Keratinocyte (primary cell): Measurements from ENCODE around the gene ZNF121. TPM values are rescaled to one million over a fixed set of nuclear protein-coding genes. Genes with fewer than 3 reads are reported as not detected.

Experiments
- DNase-seq: peaks from one replicate; pipeline ENCODE4 v3.0.0-alpha.2; 2011; ENCODE audit warnings: low read depth, missing footprints, low spot score
- FAIRE-seq: peaks from 2 replicates; lab custom pipeline; 2011; peaks lifted over from hg19 to GRCh38; lab: Jason Lieb, UNC
- H2AFZ ChIP-seq: 2 replicates; pipeline ENCODE4 v1.6.0; 2012; ENCODE audit warnings: low read length, control low read depth, inconsistent platforms; ENCODE audit not compliant: control insufficient read depth
- H3K27ac ChIP-seq: 2 replicates; pipeline ENCODE4 v1.5.1; 2011; ENCODE audit warnings: low read length; ENCODE audit not compliant: control insufficient read depth, insufficient read depth
- H3K27me3 ChIP-seq: 3 replicates; pipeline ENCODE4 v1.6.0; 2011; ENCODE audit warnings: low read length; ENCODE audit not compliant: control insufficient read depth, insufficient read depth; ENCODE audit errors: extremely low read depth
- H3K36me3 ChIP-seq, 2 experiments: 2 replicates in 1 of 2; 3 replicates in 1 of 2; pipeline ENCODE4 v1.5.1; 2011; ENCODE audit warnings: low read length in 2 of 2, mild to moderate bottlenecking in 1 of 2; ENCODE audit not compliant: control insufficient read depth in 2 of 2, insufficient read depth in 2 of 2; ENCODE audit errors: extremely low read depth in 1 of 2
- H3K4me1 ChIP-seq: 3 replicates; pipeline ENCODE4 v1.5.1; 2011; ENCODE audit warnings: low read length; ENCODE audit not compliant: control insufficient read depth, insufficient read depth; ENCODE audit errors: extremely low read depth
- H3K4me2 ChIP-seq: 3 replicates; pipeline ENCODE4 v1.6.0; 2011; ENCODE audit warnings: low read depth, low read length; ENCODE audit not compliant: control insufficient read depth, insufficient read depth; ENCODE audit errors: extremely low read depth
- H3K4me3 ChIP-seq, 3 experiments: fragments of 200-600 bp in 1 of 3; sonication (generic) in 1 of 3; 2 replicates in 2 of 3; 3 replicates in 1 of 3; pipeline ENCODE4 v1.5.1; 2011 to 2016; ENCODE audit warnings: low read length in 3 of 3, mild to moderate bottlenecking in 3 of 3, control low read depth in 2 of 3, inconsistent platforms in 1 of 3, low read depth in 1 of 3, mixed read lengths in 1 of 3, mixed run types in 1 of 3, moderate library complexity in 1 of 3; ENCODE audit not compliant: control insufficient read depth in 2 of 3, insufficient read depth in 2 of 3; ENCODE audit errors: extremely low read depth in 1 of 3
- H3K79me2 ChIP-seq: 2 replicates; pipeline ENCODE4 v1.6.0; 2012; ENCODE audit warnings: low read length; ENCODE audit not compliant: control insufficient read depth, insufficient read depth
- H3K9ac ChIP-seq: 3 replicates; pipeline ENCODE4 v1.6.0; 2011; ENCODE audit warnings: low read length; ENCODE audit not compliant: control insufficient read depth, insufficient read depth; ENCODE audit errors: extremely low read depth
- H3K9me1 ChIP-seq: 3 replicates; pipeline ENCODE4 v1.6.0; 2011; ENCODE audit warnings: low read length; ENCODE audit not compliant: control insufficient read depth, insufficient read depth; ENCODE audit errors: extremely low read depth
- H3K9me3 ChIP-seq: 2 replicates; pipeline ENCODE4 v1.5.1; 2012; ENCODE audit warnings: low read depth, low read length; ENCODE audit not compliant: control insufficient read depth
- H4K20me1 ChIP-seq: 3 replicates; pipeline ENCODE4 v1.6.0; 2011; ENCODE audit warnings: low read length; ENCODE audit not compliant: control insufficient read depth, insufficient read depth; ENCODE audit errors: extremely low read depth
- EZH2 ChIP-seq: IDR thresholded peaks from one replicate; pipeline ENCODE4 v1.6.1; 2012; ENCODE audit warnings: inconsistent platforms, mild to moderate bottlenecking, low read length, moderate library complexity
- dilution Hi-C: fragments of 300-500 bp; cut with MboI; formaldehyde crosslinking; loops from one replicate; pipeline ENCODE4 v1.7.0; 2020; ENCODE audit warnings: low sequenced_read_pairs; ENCODE audit not compliant: extremely low pct_ligation_motif_present
- polyA plus RNA-seq, 5 experiments: library from polyadenylated mRNA; depleted of rRNA in 3 of 5; stranded (reverse) in 3 of 5; stranded (forward) in 1 of 5; unstranded in 1 of 5; fragments of >200 nt; gene quantifications; 1 replicate in 1 of 5; 2 replicates in 3 of 5; 3 replicates in 1 of 5; pipeline versions ENCODE4 v1.2.1 to v1.2.3, GENCODE V29; 2011 to 2012; ENCODE audit warnings: missing spikeins in 2 of 5, low read depth in 1 of 5, low replicate concordance in 1 of 5
- TF ChIP-seq, protein P1 (sequence below), 3 experiments: IDR thresholded peaks in 1 of 3; conservative IDR thresholded peaks in 1 of 3; optimal IDR thresholded peaks in 1 of 3; 2 replicates in 2 of 3; 3 replicates in 1 of 3; pipeline versions ENCODE3 to v1.5.1; 2011; ENCODE audit warnings: low read length in 3 of 3, mild to moderate bottlenecking in 3 of 3, moderate library complexity in 2 of 3, control low read depth in 1 of 3, inconsistent platforms in 1 of 3; ENCODE audit not compliant: insufficient read depth in 2 of 3; ENCODE audit errors: extremely low read depth in 1 of 3

Gene ZNF121
- polyA plus RNA-seq, 1 donor (not counting 4 experiments of a cell fraction or from before 2014, with no cell fraction given), result 20.3 TPM

GRCh38 chr19:9528757-9529336 is 55.5 kb downstream of the ZNF121 start:
- no peaks in the 10 kb centered on the region for H3K9me1 ChIP-seq
- peaks cover 60% of the 10 kb centered on the region for H3K9me3 ChIP-seq
- H3K27ac ChIP-seq, result no peak overlapping the region
- H3K4me1 ChIP-seq, result no peaks in the 10 kb centered on the region
- H3K27me3 ChIP-seq, result no peaks in the 10 kb centered on the region
- H4K20me1 ChIP-seq, result no peaks in the 10 kb centered on the region
- H3K79me2 ChIP-seq, result no peaks in the 10 kb centered on the region
- no peak overlapping the region for H3K4me3 ChIP-seq
- TF ChIP-seq, protein P1, sequence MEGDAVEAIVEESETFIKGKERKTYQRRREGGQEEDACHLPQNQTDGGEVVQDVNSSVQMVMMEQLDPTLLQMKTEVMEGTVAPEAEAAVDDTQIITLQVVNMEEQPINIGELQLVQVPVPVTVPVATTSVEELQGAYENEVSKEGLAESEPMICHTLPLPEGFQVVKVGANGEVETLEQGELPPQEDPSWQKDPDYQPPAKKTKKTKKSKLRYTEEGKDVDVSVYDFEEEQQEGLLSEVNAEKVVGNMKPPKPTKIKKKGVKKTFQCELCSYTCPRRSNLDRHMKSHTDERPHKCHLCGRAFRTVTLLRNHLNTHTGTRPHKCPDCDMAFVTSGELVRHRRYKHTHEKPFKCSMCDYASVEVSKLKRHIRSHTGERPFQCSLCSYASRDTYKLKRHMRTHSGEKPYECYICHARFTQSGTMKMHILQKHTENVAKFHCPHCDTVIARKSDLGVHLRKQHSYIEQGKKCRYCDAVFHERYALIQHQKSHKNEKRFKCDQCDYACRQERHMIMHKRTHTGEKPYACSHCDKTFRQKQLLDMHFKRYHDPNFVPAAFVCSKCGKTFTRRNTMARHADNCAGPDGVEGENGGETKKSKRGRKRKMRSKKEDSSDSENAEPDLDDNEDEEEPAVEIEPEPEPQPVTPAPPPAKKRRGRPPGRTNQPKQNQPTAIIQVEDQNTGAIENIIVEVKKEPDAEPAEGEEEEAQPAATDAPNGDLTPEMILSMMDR (optimal IDR thresholded peaks at IDR 0.05 in 1 of 3, IDR thresholded peaks at IDR 0.05 in 1 of 3, conservative IDR thresholded peaks at IDR 0.05 in 1 of 3; ENCODE audit: extremely low read depth in 1 of 3, insufficient read depth in 2 of 3, low read length in 3 of 3), result no peak
- no peak for TF ChIP-seq EZH2
- no peak overlapping the region for H2AFZ ChIP-seq
- dilution Hi-C loops, result no loop called here
- H3K4me2 ChIP-seq, result no peak overlapping the region
- no peak overlapping the region for H3K9ac ChIP-seq
- FAIRE-seq (no peak), DNase-seq (no peak)
- peaks cover 37 to 39% of the 10 kb centered on the region in 2 experiments for H3K36me3 ChIP-seq

DNA sequence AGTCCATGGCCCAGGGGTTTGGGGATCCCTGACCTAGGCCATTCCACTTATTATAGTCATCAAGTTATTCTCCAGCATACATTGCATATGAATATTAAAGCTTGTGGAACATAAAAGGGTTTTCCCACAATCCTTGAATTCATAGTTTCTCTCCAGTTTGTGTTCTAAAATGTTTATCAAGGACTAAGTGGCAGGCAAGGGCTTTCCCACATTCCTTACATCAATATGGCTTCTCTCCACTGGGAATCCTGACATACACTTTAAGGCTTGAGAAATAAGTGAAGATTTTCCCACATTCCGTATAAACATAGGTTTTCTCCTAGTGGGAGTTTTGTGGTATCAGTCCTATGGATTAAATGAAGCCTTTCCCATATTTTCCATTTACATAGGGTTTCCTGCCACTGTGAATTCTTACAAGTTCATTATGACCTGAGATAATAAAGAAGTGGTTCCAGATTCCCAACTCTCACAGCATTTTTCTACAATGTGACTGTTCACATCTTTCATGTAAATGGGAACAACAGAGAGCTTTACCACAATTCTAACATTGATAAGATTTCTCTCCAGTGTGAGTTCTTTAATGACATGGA is 60.3 kb downstream of the ZNF121 start:
- Histone ChIP-seq H3K36me3 (peaks cover 8 to 12% of the 10 kb centered on the region in 2 experiments), H3K4me2 (no peak overlapping the region), H3K27me3 (no peaks in the 10 kb centered on the region), H4K20me1 (no peaks in the 10 kb centered on the region), H3K4me3 (no peak overlapping the region), H3K27ac (no peak overlapping the region), H3K9me3 (peaks cover 35% of the 10 kb centered on the region), H3K79me2 (no peaks in the 10 kb centered on the region), H2AFZ (no peak overlapping the region), H3K9ac (no peak overlapping the region), H3K9me1 (no peaks in the 10 kb centered on the region), H3K4me1 (no peaks in the 10 kb centered on the region)
- TF ChIP-seq EZH2, result no peak
- TF ChIP-seq, protein P1 (optimal IDR thresholded peaks at IDR 0.05 in 1 of 3, IDR thresholded peaks at IDR 0.05 in 1 of 3, conservative IDR thresholded peaks at IDR 0.05 in 1 of 3; ENCODE audit: extremely low read depth in 1 of 3, insufficient read depth in 2 of 3, low read length in 3 of 3), result no peak
- dilution Hi-C loops, result no loop called here
- DNase-seq (no peak), FAIRE-seq (no peak)

Other genes starting within 250 kb of the ZNF121 start
- 0.53 to 2.2 TPM (median 2.0 TPM) in 3 replicates for gene ZNF177, start 221.5 kb downstream of the ZNF121 start, polyA plus RNA-seq
- gene ZNF266, start 148.9 kb downstream of the ZNF121 start, polyA plus RNA-seq, result 5.2 to 7.7 TPM (median 7.2 TPM) in 3 replicates
- gene ZNF560, start 85.9 kb downstream of the ZNF121 start, polyA plus RNA-seq, result 0.04 to 0.19 TPM (median 0.15 TPM) in 3 replicates
- gene ZNF426, start 45.9 kb downstream of the ZNF121 start, polyA plus RNA-seq, result 10.8 to 13.8 TPM (median 12.1 TPM) in 3 replicates
- 38.2 to 66.1 TPM (median 56.3 TPM) in 3 replicates for gene ZNF561, start 36.7 kb upstream of the ZNF121 start, polyA plus RNA-seq
- gene ZNF562, start 90.6 kb upstream of the ZNF121 start, polyA plus RNA-seq, result 13.3 to 21.1 TPM (median 18.6 TPM) in 3 replicates
- 3.5 to 8.9 TPM (median 8.0 TPM) in 3 replicates for gene ZNF846, start 184.2 kb upstream of the ZNF121 start, polyA plus RNA-seq
- 12.6 to 18.2 TPM (median 17.2 TPM) in 3 replicates for gene FBXL12, start 234.6 kb upstream of the ZNF121 start, polyA plus RNA-seq
- gene UBL5, start 243.4 kb upstream of the ZNF121 start, polyA plus RNA-seq, result 995 to 1,153 TPM (median 1,097 TPM) in 3 replicates